BJ (cell line): ENCODE results near the gene CELF5. TPM values are rescaled to one million over a fixed set of nuclear protein-coding genes. Genes with fewer than 3 reads are reported as not detected.

Source experiments
- CTCF ChIA-PET: fragments of 350-600 bp; formaldehyde crosslinking; extraction: SDS; loops from one replicate; lab custom pipeline; 2021; ENCODE audit warnings: antibody characterized with exemption, inconsistent platforms; lab: Yijun Ruan, JAX
- POLR2A ChIA-PET: fragments of 300-600 bp; sonication (Branson Sonifier 250); formaldehyde crosslinking; extraction: SDS; loops from one replicate; lab custom pipeline; 2021; ENCODE audit warnings: antibody characterized with exemption; lab: Charles Lee
- DNase-seq: peaks from one replicate; pipeline ENCODE4 v3.0.0-alpha.2; 2011; ENCODE audit warnings: low read depth
- H3K27me3 ChIP-seq: 2 replicates; pipeline ENCODE4 v1.6.0; 2011; ENCODE audit warnings: low read length; ENCODE audit not compliant: control insufficient read depth, insufficient read depth
- H3K36me3 ChIP-seq: 2 replicates; pipeline ENCODE4 v1.5.1; 2011; ENCODE audit warnings: low read length; ENCODE audit not compliant: control insufficient read depth, insufficient read depth
- H3K4me3 ChIP-seq: 2 replicates; pipeline ENCODE4 v1.5.1; 2011; ENCODE audit warnings: low read depth, mild to moderate bottlenecking, control low read depth, low read length
- polyA plus RNA-seq: library from polyadenylated mRNA; depleted of rRNA; stranded (reverse); fragments of >200 nt; gene quantifications from 2 replicates; pipeline ENCODE4 v1.2.3, GENCODE V29; 2011
- TF ChIP-seq, protein P1 (sequence below): IDR thresholded peaks from 2 replicates; pipeline ENCODE4 v1.5.1; 2011; ENCODE audit warnings: low read depth, mild to moderate bottlenecking, control low read depth, inconsistent platforms, low read length, moderate library complexity; ENCODE audit not compliant: insufficient read depth

The CELF5 gene
- polyA plus RNA-seq, 1 experiment: 0.18 TPM

DNA sequence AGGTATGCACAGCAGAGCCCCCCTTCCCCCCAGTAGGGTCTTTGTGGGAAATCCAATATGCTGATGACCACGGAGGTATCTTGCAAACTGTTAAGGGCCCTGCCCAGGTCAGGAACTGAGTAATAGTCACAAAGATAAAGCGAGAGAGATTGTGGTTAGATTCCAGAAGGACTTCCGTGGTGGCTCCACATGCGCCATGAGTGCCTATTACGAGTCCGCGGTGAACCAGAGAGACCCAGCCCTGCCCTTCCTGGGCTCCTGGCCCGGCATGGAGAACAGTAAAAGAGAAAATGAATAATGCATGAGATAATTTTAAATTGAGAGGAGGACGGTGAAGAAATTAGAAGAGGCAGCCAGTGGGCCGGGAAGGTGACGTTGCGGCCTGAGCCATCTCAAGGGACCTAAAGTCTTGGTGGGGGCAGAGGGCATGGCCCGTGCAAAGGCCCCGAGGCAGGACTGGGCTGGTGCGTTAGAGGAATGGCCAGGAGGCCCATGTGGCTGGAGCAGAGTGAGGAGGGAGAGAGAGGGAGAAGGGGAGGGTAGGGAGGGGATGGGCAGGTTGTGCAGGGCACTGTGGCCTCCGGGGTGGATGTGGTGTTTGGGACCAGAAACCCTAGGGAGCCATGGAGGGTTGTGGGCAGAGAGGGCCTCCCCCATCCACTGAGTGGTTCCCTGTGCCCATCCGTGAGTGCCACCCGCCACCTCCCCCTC, 95.3 kb downstream of the CELF5 start:
- H3K27me3 ChIP-seq: peaks cover 6% of the 10 kb centered on the region
- no peak overlapping the region for H3K4me3 ChIP-seq
- POLR2A ChIA-PET: no interaction called here
- CTCF ChIA-PET: interaction anchor here (1.2 kb wide), 1 partner anchor 15 kb away, joined by 3 read pairs; no protein-coding TSS in a partner anchor
- TF ChIP-seq, protein P1, sequence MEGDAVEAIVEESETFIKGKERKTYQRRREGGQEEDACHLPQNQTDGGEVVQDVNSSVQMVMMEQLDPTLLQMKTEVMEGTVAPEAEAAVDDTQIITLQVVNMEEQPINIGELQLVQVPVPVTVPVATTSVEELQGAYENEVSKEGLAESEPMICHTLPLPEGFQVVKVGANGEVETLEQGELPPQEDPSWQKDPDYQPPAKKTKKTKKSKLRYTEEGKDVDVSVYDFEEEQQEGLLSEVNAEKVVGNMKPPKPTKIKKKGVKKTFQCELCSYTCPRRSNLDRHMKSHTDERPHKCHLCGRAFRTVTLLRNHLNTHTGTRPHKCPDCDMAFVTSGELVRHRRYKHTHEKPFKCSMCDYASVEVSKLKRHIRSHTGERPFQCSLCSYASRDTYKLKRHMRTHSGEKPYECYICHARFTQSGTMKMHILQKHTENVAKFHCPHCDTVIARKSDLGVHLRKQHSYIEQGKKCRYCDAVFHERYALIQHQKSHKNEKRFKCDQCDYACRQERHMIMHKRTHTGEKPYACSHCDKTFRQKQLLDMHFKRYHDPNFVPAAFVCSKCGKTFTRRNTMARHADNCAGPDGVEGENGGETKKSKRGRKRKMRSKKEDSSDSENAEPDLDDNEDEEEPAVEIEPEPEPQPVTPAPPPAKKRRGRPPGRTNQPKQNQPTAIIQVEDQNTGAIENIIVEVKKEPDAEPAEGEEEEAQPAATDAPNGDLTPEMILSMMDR: no peak
- no peak for DNase-seq
- H3K36me3 ChIP-seq: no peaks in the 10 kb centered on the region

DNA sequence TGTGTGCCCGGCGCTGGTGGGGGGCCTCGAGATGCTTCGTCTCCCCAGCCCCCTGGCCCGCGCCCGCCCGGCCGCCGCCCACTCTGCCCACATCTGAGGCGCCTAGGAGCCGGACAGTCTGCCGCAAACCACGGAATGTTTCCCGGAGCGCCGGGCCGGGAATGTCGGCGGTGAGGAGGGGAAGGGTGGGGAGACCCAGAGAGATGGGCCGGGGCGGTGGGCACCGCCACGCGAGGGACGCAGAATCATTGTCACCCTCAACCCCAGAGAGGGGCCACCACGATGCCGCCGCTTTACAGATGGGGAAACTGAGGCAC, 95.9 kb downstream of the CELF5 start:
- TF ChIP-seq, protein P1: no peak
- H3K27me3 ChIP-seq: peaks cover 6% of the 10 kb centered on the region
- DNase-seq: no peak
- no peaks in the 10 kb centered on the region for H3K36me3 ChIP-seq
- CTCF ChIA-PET: no interaction called here
- H3K4me3 ChIP-seq: no peak overlapping the region
- POLR2A ChIA-PET: no interaction called here

DNA sequence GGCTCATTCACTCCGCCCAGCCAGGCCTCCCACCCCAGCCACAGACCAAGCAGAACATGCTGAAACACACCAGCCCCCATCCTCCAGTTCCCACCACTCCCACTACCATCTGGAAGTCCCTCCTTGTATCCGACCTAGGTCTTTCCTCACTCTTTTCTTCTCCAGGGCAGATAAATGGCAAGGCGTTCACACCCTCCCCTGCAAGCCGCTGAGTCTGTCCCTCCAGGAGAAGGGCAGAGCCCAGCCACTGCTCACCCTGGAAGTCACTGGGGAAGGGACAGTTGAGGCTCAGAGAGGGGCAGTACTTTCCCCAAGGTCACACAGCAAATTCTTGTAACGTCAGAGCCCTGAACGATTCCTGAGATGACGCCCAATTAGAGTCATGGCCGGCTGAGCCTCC, 96.4 kb downstream of the CELF5 start:
- ChIA-PET POLR2A (no interaction called here), CTCF (no interaction called here)
- TF ChIP-seq, protein P1: no peak
- no peak for DNase-seq
- no peaks in the 10 kb centered on the region for H3K36me3 ChIP-seq
- no peak overlapping the region for H3K4me3 ChIP-seq
- H3K27me3 ChIP-seq: peaks cover 6% of the 10 kb centered on the region

DNA sequence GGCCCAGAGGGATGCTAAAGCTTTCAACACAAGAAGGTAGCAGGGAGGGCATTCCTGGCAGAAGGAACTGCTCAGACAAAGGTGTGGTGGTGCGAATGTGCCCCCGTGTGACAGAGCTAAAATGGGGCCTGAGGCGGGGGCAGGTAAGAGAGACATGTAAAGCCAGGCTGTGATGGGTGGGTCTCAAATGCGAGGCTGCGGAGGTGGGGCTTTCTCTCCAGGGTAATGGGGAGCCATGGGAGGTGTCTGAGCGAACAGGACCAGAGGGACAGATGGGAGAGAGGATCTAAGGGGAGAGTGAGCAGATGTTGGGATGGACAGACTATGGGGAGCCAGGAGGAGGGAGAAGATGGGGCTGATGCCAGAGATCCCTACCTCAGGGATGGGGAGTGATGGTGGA, 97.2 kb downstream of the CELF5 start:
- peaks cover 6% of the 10 kb centered on the region for H3K27me3 ChIP-seq
- no peaks in the 10 kb centered on the region for H3K36me3 ChIP-seq
- TF ChIP-seq, protein P1: no peak
- POLR2A ChIA-PET: no interaction called here
- DNase-seq: no peak
- CTCF ChIA-PET: interaction anchor here (0.6 to 1.2 kb wide), 2 partner anchors 151 to 157 kb away, joined by 3 read pairs; no protein-coding TSS in a partner anchor
- no peak overlapping the region for H3K4me3 ChIP-seq

DNA sequence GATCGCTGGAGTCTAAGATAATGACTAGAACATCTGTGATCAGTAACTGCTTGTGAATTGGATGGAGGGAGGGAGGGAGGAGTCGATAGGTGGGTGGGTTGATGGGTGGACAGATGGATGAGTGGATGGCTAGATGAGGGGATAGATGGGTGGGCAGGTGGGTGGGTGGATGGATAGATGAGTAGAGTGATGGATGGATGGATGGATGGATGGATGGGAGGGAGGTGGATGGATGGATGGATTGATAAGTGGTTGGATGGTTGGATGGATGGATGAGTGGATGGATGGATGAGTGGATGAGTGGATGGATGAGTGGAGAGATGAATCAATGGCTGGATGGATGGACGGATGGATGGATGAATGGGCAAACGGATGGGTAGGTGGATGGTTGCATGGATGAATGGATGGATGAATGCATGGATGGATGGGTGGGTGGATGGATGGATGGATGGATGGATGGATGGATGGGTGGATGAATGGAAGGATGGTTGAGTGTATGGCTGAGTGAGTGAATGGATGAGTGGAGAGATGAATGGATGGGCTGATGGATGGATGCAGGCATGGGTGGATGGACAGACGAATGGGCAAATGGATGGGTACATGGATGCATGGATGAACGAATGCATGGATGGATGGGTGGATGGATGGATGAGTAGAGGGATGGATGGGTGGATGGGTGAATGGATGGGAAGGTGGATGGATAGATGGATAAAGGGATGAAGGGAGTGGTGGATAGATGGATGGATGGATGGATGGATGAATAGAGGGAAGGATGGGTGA, 97.9 kb downstream of the CELF5 start:
- CTCF ChIA-PET: interaction anchor here (0.6 to 1.7 kb wide), 5 partner anchors 147 to 162 kb away, joined by 3 to 11 read pairs (median 3); no protein-coding TSS in a partner anchor

More for the DNA sequence above, 97.9 kb downstream of the CELF5 start:
- H3K4me3 ChIP-seq: no peak overlapping the region
- peaks cover 6% of the 10 kb centered on the region; the same call in 1 of the 2 replicates for H3K27me3 ChIP-seq
- DNase-seq: no peak
- POLR2A ChIA-PET: no interaction called here
- TF ChIP-seq, protein P1: no peak
- H3K36me3 ChIP-seq: no peaks in the 10 kb centered on the region
